Measurements from ENCODE around the gene SNHG17. TPM values are rescaled to one million over a fixed set of nuclear protein-coding genes. Genes with fewer than 3 reads are reported as not detected.

SNHG17 gene
- total and polyA plus RNA-seq, 2 of the 4 experiments (the other 2 are of a cell fraction): 5.4 to 38.2 TPM

GRCh38 chr20:38454556-38455473 is 19.7 kb upstream of the SNHG17 start (continued):
- no peak for TF ChIP-seq MAFK (IDR thresholded peaks at IDR 0.05; ENCODE audit: low read depth, low read length)
- TF ChIP-seq POLR2A (IDR thresholded peaks at IDR 0.05; ENCODE audit: low read depth, low read length): no peak
- TF ChIP-seq SMC3 (IDR thresholded peaks at IDR 0.05; ENCODE audit: low read depth, low read length): no peak

GRCh38 chr20:38453941-38454340 is 18.8 kb upstream of the SNHG17 start:
- no peak for TF ChIP-seq RCOR1 (IDR thresholded peaks at IDR 0.05; ENCODE audit: insufficient replicate concordance, low read length)
- TF ChIP-seq CHD1 (IDR thresholded peaks at IDR 0.05; ENCODE audit: low read depth, low read length): no peak
- no peak for TF ChIP-seq RFX5 (IDR thresholded peaks at IDR 0.05; ENCODE audit: low read depth, low read length)
- TF ChIP-seq ELK1 (IDR thresholded peaks at IDR 0.05; ENCODE audit: borderline replicate concordance, low read depth, low read length): no peak
- no peak for TF ChIP-seq MAZ (IDR thresholded peaks at IDR 0.05; ENCODE audit: borderline replicate concordance, low read depth, low read length)
- TF ChIP-seq RAD21 (IDR thresholded peaks at IDR 0.05; ENCODE audit: low read length): no peak
- ATAC-seq (ENCODE audit: low read depth): no peak

More at GRCh38 chr20:38453941-38454340, 18.8 kb upstream of the SNHG17 start:
- Histone ChIP-seq H3K79me1 (ENCODE audit: low read depth in 1 of 2, low read length in 2 of 2) (peaks cover 0 to 22% of the 10 kb centered on the region in 2 experiments; a peak in 1 of 4 replicates), H2AK5ac (ENCODE audit: low read depth, low read length) (no peak overlapping the region), H2BK20ac (ENCODE audit: low read depth, low read length) (no peak overlapping the region), H3K9me3 (ENCODE audit: control insufficient read depth, insufficient read depth, low read length) (no peaks in the 10 kb centered on the region), H4K8ac (ENCODE audit: low read depth in 2 of 2, low read length in 2 of 2) (no peak overlapping the region), H2BK120ac (ENCODE audit: low read depth, low read length) (no peak overlapping the region), H2BK5ac (ENCODE audit: low read depth, low read length, poor library complexity, severe bottlenecking) (no peak overlapping the region), H3K56ac (ENCODE audit: extremely low read depth, insufficient read depth, low read length) (no peak overlapping the region), H3K27me3 (ENCODE audit: control insufficient read depth, insufficient read depth, low read length) (no peaks in the 10 kb centered on the region; the same call in 1 of the 2 replicates), H4K5ac (ENCODE audit: low read depth, low read length) (no peak overlapping the region), H3K4me3 (ENCODE audit: insufficient read depth, low read depth, low read length) (no peak overlapping the region), H3K4me2 (ENCODE audit: low read depth, low read length) (no peak overlapping the region), H4K20me1 (ENCODE audit: insufficient read depth, low read length) (no peaks in the 10 kb centered on the region), H3K9me1 (ENCODE audit: insufficient read depth, low read length) (peaks cover 12% of the 10 kb centered on the region; the same call in 1 of the 2 replicates), H3K14ac (replicated peaks; ENCODE audit: low read depth, low read length) (no peak overlapping the region), H4K91ac (ENCODE audit: insufficient read depth, low read depth, low read length) (no peak overlapping the region), H2AFZ (replicated peaks; ENCODE audit: low read length, poor library complexity) (no peak overlapping the region), H3K23ac (ENCODE audit: low read depth, low read length) (no peak overlapping the region), H3K4ac (ENCODE audit: low read depth, low read length) (no peak overlapping the region), H3K4me1 (ENCODE audit: control insufficient read depth, insufficient read depth, low read length) (peaks cover 2% of the 10 kb centered on the region; the same call in 1 of the 2 replicates), H3K9ac (ENCODE audit: low read depth, low read length) (no peak overlapping the region), H2AK9ac (replicated peaks; ENCODE audit: low read depth, low read length, poor library complexity) (no peak overlapping the region), H3K18ac (ENCODE audit: low read depth, low read length) (no peak overlapping the region), H3K27ac (ENCODE audit: insufficient read depth, low read length) (no peak overlapping the region), H3K36me3 (ENCODE audit: control insufficient read depth, insufficient read depth, low read length) (peaks cover 17% of the 10 kb centered on the region), H2BK15ac (ENCODE audit: low read depth, low read length) (no peak overlapping the region)
- WGBS, 2 experiments (ENCODE audit: extremely low coverage in 2 of 2, insufficient read length in 1 of 2): no CpG with 5 or more reads among the region's 2 CpGs
- intact Hi-C loops (cut with micrococcal nuclease) (no loop called here), dilution Hi-C loops (cut with HindIII; ENCODE audit: low sequenced_read_pairs, unreplicated experiment) (no loop called here), in situ Hi-C loops (cut with MboI; ENCODE audit: low sequenced_read_pairs) (loop anchor here (25.0 kb wide), 1 partner anchor 283 kb away; the partner anchor contains the start of gene ACTR5)
- POLR2A ChIA-PET (ENCODE audit: unreplicated experiment): interaction anchor here (1.0 kb wide), 1 partner anchor 19 kb away, joined by 4 read pairs; the partner anchor contains the start of gene SNHG17
- CTCF ChIA-PET: no interaction called here
- no peak for DNase-seq
- no TSS peak for BruUV-seq (replicated peaks)
